NCI-H2196 (cell line): ENCODE measurements around the gene RAB6B.
"Not testable (repeated sequence)": the region's sequence is repeated elsewhere in the genome, so short reads cannot be mapped to it uniquely, and the experiment has no call there.

Experiments used
- DNase-seq: peaks from one replicate; lab custom pipeline; 2025; ENCODE audit not compliant: unreplicated experiment; lab: John Stamatoyannopoulos, UW

The RAB6B gene

DNA sequence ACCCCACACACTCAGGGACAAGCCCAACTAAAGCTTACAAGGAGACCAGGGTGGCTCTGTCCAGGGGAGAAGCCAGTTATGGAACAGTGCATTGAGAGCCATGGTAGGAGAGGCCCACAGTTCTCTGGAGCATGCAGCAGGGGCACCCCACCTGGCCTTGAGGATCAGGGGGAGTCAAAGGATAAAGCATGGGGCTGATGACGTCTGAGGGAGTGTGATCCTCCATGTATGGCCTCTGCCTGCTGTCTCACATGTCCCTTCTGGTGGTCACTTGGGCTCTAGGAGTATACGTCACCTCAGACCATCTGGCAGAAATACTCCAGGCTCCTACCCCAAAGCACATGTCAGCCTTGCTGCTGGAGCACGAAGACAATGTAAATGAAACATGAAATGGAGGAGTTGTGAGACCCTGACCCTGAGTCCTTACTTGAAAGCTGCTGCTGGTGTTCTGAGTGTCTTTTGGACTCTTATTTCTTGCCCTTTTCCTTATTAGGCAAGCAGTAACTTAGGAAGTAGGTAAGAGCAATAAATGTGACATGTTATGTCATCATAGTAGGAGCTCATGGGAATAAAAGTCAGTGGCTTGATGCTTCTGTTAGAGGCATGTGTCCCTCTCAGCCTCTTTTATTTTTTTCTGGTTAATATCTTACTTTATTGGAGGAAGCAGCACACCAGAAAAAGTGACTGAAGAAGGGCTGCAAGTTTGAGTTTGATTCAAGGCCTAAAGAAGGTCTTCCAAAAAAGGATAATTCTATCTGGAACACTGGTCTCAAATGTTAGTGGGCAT is 74.6 kb downstream of the RAB6B start:
- DNase-seq: no peak

DNA sequence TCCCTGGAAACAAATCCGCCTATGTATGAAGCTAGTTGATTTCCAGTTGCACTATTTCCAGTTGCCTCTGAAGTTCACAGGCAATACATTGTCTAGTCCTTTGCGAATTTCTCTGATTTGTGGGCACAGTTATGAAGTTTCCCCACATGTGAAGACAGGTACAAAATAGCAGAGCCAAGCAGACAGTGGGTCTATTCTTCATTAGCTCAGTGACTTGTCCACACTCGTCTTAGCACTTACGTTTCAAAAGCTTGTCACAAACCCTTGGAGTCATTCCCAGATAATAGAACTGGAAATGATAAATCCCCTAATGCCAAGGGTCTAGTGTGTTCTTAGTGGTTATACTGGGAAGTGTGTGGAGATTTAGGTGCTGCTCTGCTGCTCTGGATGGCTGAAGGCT is 75.6 kb downstream of the RAB6B start:
- DNase-seq: no peak

DNA sequence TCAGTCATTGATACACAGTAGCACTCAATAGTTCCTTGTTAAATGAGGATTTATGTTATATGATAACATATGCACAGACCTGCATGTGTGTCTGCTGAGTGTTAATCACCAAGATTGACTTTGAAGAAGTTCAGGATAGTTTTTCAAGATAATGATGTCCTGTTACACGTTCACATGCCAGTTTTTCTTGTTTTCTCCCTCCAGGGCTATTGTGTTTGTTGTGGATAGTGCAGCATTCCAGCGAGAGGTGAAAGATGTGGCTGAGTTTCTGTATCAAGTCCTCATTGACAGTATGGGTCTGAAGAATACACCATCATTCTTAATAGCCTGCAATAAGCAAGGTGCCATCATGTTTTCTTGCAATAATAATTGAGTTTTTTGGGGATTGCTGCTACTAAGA is 80.3 kb downstream of the RAB6B start:
- DNase-seq: no peak

DNA sequence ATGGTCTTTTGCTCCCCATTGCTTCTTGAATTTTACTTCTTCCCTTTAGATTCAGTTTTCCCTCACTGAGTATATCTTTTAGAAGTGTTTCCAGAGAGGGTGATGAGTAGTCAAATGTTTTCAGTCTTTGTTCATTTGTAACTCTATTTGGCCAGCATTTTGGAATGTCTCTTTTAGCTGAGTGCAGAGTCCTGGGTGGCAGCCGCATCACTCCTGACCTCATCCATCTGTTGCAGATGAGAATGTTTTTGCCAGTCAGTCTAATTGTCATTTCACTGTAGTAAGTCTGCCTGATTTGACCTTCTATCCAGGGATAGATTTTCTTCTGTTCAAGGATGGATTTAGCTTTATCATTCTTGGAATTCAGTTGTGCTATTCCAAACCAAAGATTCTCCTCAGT is 82.8 kb downstream of the RAB6B start:
- no peak for DNase-seq

DNA sequence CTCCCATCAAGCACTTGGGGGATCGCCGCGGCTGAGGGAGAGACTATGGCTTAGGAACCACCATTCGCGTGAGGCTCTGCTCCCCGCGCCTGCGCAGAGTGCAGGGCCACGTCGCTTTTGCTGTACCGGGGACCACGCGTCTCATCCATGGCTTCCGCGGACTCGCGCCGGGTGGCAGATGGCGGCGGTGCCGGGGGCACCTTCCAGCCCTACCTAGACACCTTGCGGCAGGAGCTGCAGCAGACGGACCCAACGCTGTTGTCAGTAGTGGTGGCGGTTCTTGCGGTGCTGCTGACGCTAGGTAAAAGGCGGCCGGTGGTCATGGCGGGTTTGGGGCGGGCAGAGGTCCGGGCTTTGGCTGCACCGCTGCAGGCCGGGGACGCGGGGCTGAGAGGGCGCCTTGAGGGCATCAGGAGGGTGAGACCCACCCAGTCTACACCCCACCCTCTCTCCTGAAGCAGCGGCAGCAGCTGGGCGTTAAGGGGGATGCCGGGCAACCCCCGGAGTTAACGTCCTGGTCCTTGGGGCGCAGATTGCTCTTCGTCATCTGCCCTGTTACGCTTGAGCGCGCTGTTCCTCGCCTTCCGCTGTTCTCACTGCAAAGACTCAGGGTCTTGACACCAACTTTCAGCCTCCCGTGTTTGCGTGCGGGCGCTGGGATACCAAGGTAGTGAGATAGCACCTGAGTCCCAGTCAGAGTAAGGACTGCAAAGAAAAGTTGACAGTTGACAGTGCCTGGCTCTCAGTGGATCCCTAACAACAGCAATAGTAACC is 89.8 kb downstream of the RAB6B start, which contains the start of gene SRPRB:
Gene SRPRB, plus strand, starts transcription at position 114 of the 774 bp plus-strand sequence. Its CDS starts 34 bp downstream, at position 148.
- peak; percentile 95 for DNase-seq

DNA sequence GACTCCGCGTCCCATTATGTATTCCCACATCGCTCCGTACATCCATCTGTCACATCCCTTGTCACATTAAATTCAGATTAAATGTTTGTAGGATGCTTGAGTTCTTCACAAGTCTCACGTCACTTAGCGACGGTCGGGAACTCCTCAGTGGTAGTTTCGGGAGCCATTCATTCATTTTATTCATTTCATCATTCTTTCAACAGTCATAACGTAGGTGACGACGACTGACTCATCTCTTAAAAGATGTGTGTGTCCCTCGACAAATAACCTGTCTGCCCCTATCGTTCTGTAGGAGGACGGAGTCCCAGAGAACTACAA is 90.3 kb downstream of the RAB6B start:
- DNase-seq: no peak

DNA sequence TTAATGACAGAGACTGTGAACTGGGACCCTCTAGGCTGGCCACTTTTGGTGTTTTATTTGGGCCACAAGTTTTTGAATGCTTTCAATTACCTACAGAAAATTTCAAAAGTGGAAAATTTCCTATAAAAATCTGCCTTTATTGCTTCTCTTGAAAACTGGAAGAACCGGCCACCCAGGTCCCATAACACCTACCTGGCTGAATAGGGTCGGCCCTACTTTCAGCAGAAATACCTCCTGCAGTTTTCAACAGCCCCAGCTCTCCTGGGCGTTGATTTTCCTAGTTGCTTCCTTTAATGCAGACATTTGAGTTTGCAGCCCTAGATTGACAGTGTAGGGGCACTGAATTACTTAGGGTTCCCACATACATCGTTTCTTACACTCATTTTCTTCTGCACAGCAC is 90.8 kb downstream of the RAB6B start:
- DNase-seq: no peak

DNA sequence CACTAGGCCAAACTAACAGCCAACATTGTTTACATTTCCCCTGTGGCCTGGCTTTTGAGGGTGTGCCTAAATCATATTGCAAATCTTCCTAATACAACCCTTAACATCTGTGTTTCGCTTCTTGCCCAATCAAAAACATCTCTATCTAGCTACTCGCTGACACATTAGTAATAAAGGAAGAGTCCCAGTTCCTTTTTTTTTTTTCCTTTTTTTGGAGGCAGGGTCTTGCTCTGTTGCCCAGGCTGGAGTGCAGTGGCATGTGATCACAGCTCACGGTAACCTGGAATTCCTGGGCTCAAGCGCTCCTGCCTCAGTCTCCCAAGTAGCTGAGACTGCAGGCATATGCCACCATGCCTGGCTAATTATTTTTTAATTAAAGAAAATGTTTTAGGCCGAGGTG is 92.2 kb downstream of the RAB6B start:
- DNase-seq: no peak

DNA sequence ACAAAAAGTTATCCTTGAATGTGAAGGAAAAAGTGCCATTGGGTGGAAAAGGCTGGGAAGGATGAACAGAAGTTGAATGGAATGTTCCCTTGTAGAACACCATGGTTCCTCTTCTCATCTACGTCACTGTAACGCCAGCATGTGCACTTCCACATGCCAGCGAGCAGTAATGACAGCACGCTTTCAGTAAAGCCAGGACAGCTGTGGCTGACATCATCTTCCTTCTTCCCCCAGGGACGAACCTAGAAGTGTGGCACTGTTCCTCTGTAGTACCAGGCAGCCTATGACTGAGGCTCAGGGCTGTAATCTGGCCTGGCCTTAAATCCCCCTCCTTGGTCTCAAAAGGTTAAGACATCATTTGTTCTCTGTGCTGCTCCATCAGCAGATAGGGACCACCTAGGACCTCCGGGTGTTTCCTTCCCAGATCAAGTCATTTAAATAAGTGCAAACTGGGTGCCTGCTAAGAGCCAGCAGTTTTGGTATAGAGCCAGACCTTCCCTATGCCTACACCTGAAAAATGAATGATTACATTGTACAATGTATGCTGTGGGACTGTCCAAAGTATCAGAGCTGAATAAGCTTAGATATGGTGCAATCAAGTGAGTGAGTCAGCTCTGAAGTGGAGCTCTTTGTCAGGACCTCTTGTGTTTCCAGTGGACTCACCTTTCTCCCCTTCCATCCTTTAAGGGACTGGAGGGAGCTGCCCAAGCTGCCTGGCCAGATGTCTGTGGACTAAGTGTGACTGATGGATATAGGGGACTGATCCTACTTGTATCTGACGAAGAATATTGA is 95.7 kb downstream of the RAB6B start:
- no peak for DNase-seq

DNA sequence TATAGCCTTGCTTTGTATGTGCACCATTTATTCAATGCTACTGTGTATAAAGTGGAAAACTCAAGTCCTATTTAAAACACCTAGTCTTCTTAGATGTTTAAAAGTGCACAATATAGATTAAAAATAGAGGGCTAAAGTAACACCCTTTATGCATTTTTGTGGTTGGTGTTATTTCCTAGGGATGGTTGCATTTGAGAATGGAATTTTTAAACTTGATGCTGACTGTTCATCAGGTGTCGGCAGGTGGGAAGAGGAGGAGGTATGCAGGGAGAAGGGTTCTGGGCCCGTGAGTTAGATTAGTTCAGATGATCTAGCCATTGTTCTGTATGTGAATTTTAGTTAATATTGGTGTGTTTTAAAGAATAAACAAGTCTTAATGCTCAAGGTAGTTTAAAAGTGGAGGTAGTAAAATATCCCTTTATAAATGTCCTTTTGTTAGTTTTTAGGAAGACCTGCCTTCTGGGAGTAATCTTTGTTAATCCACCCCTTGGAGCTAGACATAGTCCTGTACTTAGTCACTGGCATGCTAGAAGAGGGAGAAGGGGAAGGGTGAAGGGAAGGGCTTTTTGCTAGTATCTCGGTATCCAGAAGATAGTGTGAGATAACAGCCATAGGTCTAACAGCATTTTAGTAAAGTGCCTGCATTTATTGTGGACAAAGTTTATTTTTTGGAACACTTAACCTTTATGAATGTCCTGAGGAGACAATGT is 98.1 kb downstream of the RAB6B start:
- no peak for DNase-seq

DNA sequence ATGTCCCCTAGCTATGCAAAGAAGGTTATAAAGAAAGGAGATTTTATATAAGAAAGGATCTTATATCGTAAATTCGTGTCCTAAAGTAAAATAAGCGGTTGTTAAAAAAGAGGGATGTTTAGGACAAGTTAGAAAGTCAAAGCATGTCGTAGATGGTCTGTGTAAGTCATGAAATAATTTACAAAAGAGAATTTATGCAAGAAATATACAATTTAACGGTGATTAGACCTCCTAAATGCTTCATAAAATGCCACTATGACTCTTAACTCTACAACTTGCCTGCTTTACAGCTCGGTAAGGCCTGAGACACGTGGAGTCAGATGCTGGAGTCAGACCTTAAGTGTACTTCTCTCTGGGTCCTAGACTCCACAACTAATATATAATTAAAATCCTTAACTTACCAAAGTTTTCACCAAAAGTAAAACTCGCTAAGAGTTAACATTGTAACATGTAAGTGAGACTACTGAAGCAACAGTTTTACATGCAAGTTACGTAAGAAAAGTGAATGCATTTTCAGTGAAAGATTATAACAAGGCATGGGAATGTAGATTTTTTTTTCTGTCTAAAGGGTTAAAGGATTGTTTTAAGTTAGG is 103.4 kb downstream of the RAB6B start:
- DNase-seq: peak; percentile 25

DNA sequence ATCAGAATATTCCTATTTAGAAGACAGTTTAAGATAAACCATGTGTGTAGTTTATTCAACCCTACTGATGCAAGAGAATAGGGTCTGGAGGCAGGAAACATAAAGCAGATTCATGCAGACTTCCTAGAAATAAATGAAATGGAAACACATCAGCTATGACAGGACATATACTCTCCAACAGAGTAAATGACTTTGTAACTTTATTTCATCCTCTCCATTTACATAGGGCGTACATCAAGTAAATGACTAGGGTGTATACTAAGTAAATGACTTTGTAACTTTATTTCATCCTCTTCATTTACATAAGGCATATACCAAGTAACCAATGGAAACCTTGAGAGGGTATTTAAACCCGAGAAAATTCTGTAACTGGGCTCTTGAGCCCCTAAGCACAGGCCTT is 107.7 kb downstream of the RAB6B start:
- no peak for DNase-seq

DNA sequence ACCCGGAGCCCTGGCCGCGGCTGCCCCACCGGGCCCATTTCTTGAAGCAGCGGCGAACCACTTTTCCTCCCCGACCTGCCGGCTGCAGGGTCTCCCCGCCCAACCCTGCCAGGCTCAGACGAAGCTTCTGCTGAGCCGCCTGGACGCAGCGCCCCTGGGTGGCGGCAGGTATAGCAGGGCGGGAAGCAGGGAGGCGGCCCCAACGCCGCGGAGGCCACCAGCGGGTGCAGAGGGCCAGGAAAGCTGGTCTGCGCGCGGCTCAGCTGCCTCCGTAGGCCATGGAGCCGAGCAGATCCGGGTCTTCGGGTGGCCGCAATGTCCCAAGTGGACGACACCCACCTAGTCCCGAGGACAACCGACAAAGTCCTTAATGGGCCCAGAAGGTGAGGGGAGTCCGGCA is 111.9 kb downstream of the RAB6B start:
- DNase-seq: no peak

DNA sequence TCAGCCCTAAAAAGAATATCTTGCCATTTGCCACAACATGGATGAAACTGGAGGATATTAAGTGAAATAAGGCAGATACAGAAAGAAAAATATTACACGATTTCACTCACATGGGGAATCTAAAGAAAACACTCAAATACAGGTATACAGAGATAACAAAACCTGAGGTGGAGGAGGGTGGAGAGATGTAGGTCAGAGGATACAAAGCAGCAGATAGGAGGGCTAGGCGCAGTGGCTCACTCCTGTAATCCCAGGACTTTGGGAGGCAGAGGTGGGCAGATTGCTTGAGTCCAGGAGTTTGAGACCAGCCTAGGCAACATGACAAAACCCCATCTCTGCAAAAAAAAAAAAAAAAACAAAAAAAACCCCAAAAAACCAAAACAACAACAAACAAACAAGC is 113.2 kb downstream of the RAB6B start:
- no peak for DNase-seq

DNA sequence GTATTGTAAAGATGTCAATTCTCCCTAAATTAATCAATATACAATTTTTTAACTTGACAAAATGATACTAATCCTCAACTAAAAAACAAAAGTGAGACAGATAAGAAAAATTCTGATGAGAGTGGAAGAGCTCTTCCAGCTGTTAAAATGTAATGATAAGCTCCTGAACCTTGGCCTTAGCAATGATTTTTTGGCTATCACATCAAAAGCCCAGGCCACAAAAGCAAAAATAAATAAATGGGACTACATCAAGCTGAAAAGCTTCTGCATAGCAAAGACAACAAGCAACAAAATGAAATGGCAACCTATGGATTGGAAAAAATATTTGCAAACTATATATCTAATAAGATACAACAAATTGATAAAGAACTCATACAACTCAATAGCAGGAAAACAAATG is 114.1 kb downstream of the RAB6B start:
- DNase-seq: no peak

DNA sequence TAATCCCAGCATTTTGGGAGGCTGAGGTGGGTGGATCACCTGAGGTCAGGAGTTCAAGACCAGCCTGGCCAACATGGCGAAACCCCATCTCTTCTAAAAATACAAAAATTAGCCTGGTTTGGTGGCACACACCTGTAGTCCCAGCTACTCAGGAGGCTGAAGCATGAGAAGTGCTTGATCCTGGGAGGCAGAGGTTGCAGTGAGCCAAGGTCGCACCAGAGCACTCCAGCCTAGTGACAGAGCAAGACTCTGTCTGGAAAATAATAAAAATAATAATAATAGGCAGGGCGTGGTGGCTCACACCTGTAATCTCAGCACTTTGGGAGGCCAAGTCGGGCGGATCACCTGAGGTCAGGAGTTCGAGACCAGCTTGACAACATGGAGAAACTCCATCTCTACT is 114.9 kb downstream of the RAB6B start:
- DNase-seq: not testable (repeated sequence)

DNA sequence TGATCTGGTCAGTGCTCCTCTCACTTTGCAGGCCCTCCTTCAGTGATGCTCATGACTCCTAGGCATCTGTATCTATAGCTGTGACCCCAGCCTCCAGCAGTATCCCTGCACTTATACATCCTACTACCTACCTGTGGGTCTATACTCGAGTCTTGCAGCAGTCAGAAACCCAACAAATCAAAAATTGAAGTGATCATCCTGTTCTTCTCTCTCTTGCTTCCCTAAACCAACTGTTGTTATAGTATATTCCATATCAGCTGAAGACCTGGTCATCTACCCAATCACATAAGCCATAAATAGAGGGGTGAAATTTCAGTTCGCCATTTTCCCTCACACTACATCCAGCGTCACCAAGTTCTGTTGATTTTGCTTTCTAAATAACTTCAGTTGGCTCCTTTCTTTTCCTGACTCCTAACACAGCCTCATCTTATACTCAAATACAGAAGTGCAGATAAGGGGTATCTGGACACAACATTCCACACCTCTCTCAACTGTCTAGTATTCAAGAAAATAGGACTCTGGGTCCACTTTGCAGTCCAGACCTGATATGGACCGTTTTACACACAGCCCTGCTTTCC is 116.0 kb downstream of the RAB6B start:
- no peak for DNase-seq

DNA sequence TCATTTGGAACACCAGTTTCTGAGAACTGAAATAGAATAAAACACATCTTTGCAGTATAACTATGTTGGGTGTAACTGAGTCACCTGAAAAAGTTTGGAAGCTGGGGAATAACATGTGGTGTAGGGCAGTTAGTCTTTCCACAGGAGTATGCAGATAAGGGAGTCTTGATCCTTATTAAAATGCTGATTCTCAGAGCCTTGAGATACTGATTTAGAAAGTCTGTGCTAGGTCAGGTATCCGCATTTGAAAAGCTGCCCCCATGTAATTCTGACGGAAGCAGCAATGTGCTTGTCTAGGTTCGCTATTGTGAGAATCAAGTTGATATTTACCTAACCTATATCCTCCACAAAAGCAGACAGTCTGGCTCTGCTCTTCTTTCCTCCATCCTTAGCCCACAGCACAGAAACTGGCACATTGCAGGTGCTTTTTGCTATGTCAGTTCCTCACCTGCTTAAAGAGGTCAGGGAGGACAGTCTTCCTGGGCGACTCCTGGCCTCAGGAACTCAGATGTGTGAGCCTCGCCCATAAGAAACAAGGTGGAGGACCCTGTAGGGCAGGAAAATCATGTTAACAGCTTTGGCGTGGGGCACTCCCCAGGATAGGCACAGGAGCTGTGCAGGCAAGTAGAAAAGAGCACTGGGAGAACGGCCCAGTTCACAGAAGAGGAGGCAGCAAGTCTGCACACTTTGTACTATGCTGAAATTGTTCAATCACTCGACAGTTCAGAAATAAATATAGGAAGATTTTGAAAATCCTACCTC is 117.7 kb downstream of the RAB6B start:
- DNase-seq: no peak

DNA sequence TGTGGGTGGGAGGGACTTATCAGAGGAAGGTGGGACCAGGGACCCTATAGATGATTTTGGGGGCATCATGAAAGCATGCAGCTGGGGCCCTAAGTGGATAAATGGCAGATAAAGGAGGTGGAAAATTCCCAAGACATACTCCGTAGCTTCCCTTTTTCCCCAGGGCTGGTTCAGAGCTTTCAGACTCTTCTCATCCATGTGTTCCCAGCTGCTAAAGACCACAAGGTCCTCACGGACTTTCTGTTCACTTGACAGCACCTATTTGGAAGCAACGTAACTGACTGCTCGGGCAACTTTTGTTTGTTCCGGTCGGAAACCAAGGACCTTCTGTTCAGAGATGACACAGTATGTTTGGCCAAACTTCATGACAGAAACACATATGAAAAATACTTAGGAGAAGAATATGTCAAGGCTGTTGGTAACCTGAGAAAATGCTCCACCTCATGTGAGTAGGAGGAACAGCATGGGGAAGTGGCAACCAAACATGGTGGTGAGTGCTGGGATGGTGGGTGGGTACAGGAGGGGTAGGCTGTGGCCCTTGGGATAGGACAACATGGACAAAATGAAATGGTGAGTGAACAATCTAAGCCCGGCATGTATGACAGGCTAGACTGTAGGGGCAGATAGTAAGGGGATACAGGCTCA is 118.8 kb downstream of the RAB6B start:
- no peak for DNase-seq
